GM12801 (cell line): ENCODE data around the gene PDE8B.

Source experiments
- CTCF ChIP-seq: IDR thresholded peaks from one replicate; pipeline ENCODE4 v1.5.1; 2011; ENCODE audit warnings: control low read depth; ENCODE audit not compliant: insufficient read length; ENCODE audit errors: extremely low read depth

PDE8B gene

GRCh38 chr5:77402796-77403195 is 192.3 kb downstream of the PDE8B start:
- no peak for TF ChIP-seq CTCF

GRCh38 chr5:77407152-77407551 is 196.7 kb downstream of the PDE8B start:
- TF ChIP-seq CTCF = no peak

- TF ChIP-seq CTCF = no peak
These were observed 199.6 kb downstream of the PDE8B start for GRCh38 chr5:77409870-77410621.

DNA sequence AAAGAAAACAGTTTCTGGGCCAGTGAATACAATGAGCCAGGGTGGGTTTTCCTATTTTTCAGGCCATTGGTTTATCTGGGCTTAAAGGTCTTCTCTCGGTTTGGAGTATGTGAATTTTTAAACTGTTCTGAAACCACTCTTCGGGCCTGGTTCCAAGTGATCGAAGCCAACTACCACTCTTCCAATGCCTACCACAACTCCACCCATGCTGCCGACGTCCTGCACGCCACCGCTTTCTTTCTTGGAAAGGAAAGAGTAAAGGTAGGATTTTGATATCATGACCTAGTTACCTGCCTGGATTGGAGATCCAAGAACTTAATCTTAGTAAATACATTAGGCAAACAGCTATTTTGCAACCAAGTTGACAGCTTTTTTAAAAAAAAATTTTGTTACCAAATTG is 202.6 kb downstream of the PDE8B start:
- TF ChIP-seq CTCF = no peak

DNA sequence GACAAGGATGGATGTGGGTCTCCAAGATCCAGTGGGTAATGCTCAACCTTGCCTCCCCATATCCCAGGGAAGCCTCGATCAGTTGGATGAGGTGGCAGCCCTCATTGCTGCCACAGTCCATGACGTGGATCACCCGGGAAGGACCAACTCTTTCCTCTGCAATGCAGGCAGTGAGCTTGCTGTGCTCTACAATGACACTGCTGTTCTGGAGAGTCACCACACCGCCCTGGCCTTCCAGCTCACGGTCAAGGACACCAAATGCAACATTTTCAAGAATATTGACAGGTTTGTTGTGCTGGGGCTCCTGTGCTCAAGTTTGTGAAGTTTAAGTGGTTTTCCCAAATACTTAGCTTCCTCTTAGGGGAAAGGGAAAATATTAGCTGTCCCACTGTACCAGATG is 207.7 kb downstream of the PDE8B start:
- TF ChIP-seq CTCF = no peak

DNA sequence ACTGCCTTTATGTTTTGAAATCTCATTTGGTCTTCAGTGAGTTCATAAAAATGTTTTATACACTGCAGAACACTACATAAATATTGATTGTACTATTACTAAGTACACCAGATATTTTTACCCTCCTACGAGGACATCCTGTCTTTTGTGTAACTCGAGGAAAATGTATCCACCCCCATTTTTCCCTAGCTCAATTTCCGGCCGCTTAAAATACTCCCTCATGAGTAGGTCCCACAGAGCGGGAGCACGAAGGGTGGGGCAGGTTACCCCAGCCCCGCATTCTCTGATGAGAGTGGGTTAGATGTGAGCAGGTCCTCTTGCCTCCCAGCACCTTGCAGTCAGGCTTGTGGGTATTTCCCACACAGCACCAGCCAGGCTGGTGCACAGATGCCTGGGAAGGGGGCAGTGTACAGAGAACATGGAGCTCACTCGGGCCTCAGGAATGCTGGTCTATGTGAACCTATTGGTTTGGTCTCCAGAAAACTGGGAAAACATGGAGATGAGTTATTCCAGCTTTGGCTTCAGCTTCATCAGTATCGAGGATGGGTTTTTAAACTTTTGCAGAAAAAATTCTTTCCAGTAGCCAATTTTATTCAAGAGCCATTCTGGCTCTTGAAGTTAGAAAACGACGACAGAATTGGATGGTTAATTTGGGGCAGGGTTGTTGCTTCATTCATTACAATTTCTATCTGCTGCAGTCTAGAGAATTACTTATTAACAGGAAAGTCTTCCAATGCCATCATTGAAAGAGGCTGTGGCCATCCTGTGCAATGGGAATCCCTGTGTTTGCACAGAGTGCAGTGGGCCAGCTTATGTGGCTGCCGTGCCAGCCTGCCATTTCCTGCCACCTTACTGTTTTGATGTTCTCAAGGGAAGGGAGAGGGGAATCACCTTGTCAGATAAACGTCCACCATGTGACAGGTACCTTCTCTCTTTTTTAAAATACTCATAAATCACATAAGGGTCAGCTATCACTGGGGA is 208.4 kb downstream of the PDE8B start:
- TF ChIP-seq CTCF = no peak
